Testis (tissue), 3 donors: ENCODE measurements around the gene STX11. TPM values are rescaled to one million over a fixed set of nuclear protein-coding genes. Genes with fewer than 3 reads are reported as not detected.

Experiments used
- DNase-seq: peaks from one replicate; pipeline ENCODE4 v3.0.0-alpha.2; 2019
- H3K27ac ChIP-seq, 2 donors: fragments of 200-600 bp; sonication (generic); one replicate each; pipeline ENCODE4 v1.5.1; 2019
- H3K27me3 ChIP-seq: fragments of 200-600 bp; sonication (generic); one replicate; pipeline ENCODE4 v1.5.1; 2019
- H3K36me3 ChIP-seq: fragments of 200-600 bp; sonication (generic); one replicate; pipeline ENCODE4 v1.5.1; 2017; ENCODE audit warnings: low read depth; ENCODE audit errors: missing control alignments
- H3K4me1 ChIP-seq: fragments of 200-600 bp; sonication (generic); one replicate; pipeline ENCODE4 v1.5.1; 2019
- H3K4me3 ChIP-seq, 2 donors: fragments of 200-600 bp; sonication (generic); one replicate each; pipeline ENCODE4 v1.5.1; 2017 to 2019
- H3K9me3 ChIP-seq: fragments of 200-600 bp; sonication (generic); one replicate; pipeline ENCODE4 v1.5.1; 2017
- CTCF ChIP-seq, 3 experiments: fragments of 450-650 bp in 2 of 3; fragments of 200-600 bp in 1 of 3; sonication (generic) in 1 of 3; IDR thresholded peaks; one replicate each; pipeline ENCODE4 v1.5.1; 2016 to 2019; ENCODE audit warnings: antibody characterized with exemption in 3 of 3, mild to moderate bottlenecking in 2 of 3, moderate library complexity in 1 of 3
- POLR2A ChIP-seq: fragments of 450-650 bp; IDR thresholded peaks from one replicate; pipeline ENCODE4 v1.6.1; 2017; ENCODE audit warnings: antibody characterized with exemption, mild to moderate bottlenecking, moderate library complexity
- WGBS, 2 donors: methylation state at CpG; one replicate each; pipeline ENCODE4 v1.1.5; 2018; 5-methylcytosine and 5-hydroxymethylcytosine counted together
- intact Hi-C: fragments of 100-400 bp; cut with DNase I; formaldehyde crosslinking; loops from one replicate; pipeline ENCODE4 v1.15.1; 2023; ENCODE audit warnings: low total_unique reads
- polyA plus RNA-seq: library from polyadenylated mRNA; stranded (reverse); fragments of 350-450 nt; fragmentation: Illumina TruSeq; extraction: RNeasy Lipid Tissue Mini Kit (QIAGEN cat#74804); gene quantifications from one replicate; pipeline ENCODE4 v1.2.3, GENCODE V29; 2014; ENCODE audit warnings: low read depth, low replicate concordance; ENCODE audit not compliant: insufficient read depth
- total RNA-seq, 2 donors: library from RNA; depleted of rRNA; stranded (reverse); fragments of >200 nt; gene quantifications; one replicate each; pipeline ENCODE4 v1.2.3, GENCODE V29; 2016

The STX11 gene
- total and polyA plus RNA-seq, 3 donors from 2014 or later = 4.6 to 9.5 (median 6.1) TPM

GRCh38 chr6:144234399-144234798 lies 84.1 kb downstream of the STX11 start:
- H3K27ac ChIP-seq = no peak overlapping the region
- no peaks in the 10 kb centered on the region for H3K36me3 ChIP-seq
- WGBS, 2 donors = 93 to 97% methylated on average over 3 of the region's 3 CpGs
- DNase-seq = no peak
- H3K4me1 ChIP-seq = no peaks in the 10 kb centered on the region
- no peaks in the 10 kb centered on the region for H3K27me3 ChIP-seq
- intact Hi-C loops = no loop called here
- TF ChIP-seq POLR2A = no peak
- no peak for TF ChIP-seq CTCF (IDR thresholded peaks at IDR 0.05)
- no peaks in the 10 kb centered on the region for H3K9me3 ChIP-seq
- H3K4me3 ChIP-seq = no peak overlapping the region

GRCh38 chr6:144234935-144235334 lies 84.6 kb downstream of the STX11 start:
- intact Hi-C loops = no loop called here
- Histone ChIP-seq H3K4me1 (no peaks in the 10 kb centered on the region), H3K27me3 (no peaks in the 10 kb centered on the region), H3K36me3 (no peaks in the 10 kb centered on the region), H3K27ac (no peak overlapping the region), H3K4me3 (no peak overlapping the region), H3K9me3 (no peaks in the 10 kb centered on the region)
- no peak for DNase-seq
- WGBS, 2 donors = 70 to 95% methylated on average over 4 of the region's 4 CpGs
- TF ChIP-seq CTCF (IDR thresholded peaks at IDR 0.05) (no peak), POLR2A (no peak)

Other genes starting within 250 kb of the STX11 start
- gene PLAGL1, start 142.3 kb upstream of the STX11 start, total RNA-seq = 10 to 100 TPM; 16.2 to 31.3 TPM
- 17.4 TPM for gene PLAGL1, start 142.3 kb upstream of the STX11 start, polyA plus RNA-seq
- gene SF3B5, start 54.9 kb upstream of the STX11 start, total RNA-seq = 100 to 1,000 TPM; 153 to 200 TPM
- gene SF3B5, start 54.9 kb upstream of the STX11 start, polyA plus RNA-seq = 174 TPM
- gene UTRN, start 134.8 kb downstream of the STX11 start, total RNA-seq = 100 to 1,000 TPM; 118 to 127 TPM
- gene UTRN, start 134.8 kb downstream of the STX11 start, polyA plus RNA-seq = 109 TPM